NCI-H524 (cell line): ENCODE measurements around the gene SLC2A3.
A peak's percentile ranks its signal among the peaks of the same experiment; 100 is the strongest.
"Not testable (repeated sequence)": the region's sequence is repeated elsewhere in the genome, so short reads cannot be mapped to it uniquely, and the experiment has no call there.

Experiments used
- DNase-seq, 2 experiments: peaks; one replicate each; lab custom pipeline; 2025; lab: John Stamatoyannopoulos, UW

The SLC2A3 gene

DNA sequence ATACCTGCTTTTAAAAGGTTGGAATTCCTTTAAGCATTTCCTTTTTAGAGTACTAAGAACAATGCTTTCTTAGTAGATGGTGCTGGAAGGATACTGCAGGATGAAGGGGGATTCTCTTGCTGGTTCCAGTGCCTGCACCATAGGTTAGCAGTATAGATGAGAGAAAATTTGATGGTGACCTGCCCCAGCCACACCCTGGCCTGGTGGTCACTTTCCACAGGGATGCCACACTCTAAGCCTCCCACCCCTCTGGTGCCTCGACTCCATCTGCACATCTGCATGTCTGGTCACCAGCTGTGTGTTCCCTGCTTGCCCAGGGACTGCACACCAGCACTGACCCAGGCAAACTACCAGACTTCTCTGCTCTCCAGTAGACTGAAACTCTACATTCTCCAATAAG is 19.1 kb downstream of the SLC2A3 start:
- DNase-seq = no peak

DNA sequence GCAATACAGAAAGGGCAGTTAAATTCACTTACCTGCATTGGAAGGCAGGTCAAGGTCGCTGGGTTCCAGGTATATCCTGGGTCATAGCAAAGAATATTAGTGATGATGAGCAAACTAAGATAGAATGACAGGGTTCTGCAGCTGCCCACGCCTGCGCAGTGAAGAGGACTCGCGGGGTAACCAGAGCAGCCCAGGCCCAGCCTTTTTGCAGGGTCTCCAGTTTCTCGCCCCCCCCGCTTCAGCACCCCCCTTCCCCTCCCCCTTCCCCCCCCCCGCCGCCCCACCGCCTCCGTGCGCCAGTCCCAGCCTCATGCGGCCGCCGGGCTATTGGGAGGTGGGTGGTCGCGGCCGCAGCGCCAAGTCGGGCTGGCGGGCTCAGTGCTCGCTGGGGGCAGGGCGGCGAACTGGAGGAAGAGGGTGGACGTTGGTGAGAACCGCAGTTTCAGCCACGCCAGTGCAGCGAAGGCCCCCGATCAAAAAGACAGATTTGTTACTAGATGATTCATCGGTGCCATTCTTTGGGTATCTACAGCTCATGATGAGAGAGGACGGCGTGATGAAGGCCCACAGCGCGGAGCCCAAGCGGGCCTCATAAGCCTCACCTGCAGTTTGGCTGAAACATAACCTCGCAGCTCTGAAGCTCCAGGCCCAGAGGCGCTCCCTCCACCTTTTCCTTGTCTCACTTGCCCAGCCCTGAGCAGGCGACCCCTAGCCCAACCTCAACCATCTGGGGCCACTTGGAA is 20.2 kb downstream of the SLC2A3 start:
- DNase-seq = peak; percentile 2 to 35

DNA sequence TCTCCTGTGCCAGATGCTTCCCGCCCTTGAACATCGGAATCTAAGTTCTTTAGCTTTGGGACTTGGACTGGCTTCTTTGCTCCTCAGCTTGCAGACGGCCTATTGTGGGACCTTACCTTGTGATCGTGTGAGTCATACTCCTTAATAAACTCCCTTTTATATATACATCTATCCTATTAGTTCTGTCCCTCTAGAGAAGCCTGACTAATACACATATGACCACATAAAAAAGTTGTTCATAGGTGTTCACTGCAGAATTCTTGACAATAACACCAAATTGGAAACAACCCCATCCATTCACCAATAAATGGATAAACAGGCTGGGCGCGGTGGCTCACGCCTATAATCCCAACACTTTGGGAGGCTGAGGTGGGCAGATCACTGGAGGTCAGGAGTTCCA is 25.9 kb downstream of the SLC2A3 start:
- not testable (repeated sequence) for DNase-seq

DNA sequence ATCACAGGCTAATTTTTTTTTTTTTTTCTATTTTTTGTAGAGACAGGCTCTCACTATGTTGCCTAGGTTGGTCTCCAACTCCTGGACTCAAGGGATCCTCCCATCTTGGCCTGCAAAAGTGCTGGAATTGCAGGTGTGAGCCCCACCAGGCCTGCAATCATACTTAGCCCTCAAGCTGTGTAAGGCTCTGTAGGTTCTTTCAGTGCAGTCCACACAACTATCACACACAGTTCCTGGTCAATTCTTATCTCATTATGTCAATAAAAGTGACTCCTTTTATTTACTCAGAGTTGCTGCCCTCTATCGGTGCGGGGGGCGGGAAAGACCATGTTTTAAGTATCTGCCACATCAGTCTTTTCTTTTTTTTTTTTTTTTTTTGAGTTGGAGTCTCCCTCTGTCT is 29.0 kb downstream of the SLC2A3 start:
- DNase-seq = peak in 1 of 2 experiments; percentile 1

DNA sequence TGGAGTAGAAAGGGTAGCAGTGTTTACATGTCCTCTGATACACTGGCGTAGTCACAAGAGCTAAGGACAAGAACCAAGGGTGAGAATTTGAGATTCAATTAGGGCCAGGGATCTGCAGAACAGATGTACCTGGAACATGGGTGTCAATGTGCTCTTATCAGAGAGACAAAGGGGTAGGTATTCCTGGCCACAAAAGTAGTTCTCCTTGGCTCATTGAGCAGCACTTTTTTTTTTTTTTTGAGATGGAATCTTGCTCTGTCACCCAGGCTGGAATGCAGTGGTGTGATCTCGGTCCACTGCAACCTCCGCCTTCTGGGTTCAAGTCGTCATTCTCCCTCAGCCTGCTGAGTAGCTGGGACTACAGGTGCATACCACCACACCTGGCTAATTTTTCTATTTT is 29.7 kb downstream of the SLC2A3 start:
- not testable (repeated sequence) for DNase-seq

DNA sequence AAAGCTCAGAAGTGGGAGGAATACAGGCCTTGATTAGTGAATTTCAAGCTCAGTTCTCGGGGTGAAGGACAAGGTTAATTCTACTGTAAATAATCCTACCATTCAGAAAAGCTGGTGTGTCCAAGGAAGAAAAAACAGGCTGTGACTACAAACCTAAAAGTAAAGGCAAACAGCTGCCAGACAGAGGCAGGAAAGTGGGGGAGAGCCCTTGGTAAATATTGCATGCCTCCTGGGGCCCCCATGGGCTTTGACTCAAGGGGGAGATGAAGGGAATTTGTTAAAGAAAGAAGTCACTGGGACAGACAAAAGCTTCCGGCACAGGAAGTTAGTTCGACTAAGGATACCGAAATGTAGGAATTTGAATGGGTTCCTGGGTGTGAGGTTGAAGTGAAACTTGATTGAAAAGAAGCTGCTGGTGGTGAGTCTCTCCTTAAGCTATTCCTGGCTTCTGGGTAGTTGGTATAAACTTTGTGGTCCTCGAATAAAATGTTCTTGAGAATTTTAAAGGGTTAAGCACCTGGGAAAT is 30.3 kb downstream of the SLC2A3 start:
- not testable (repeated sequence) for DNase-seq

DNA sequence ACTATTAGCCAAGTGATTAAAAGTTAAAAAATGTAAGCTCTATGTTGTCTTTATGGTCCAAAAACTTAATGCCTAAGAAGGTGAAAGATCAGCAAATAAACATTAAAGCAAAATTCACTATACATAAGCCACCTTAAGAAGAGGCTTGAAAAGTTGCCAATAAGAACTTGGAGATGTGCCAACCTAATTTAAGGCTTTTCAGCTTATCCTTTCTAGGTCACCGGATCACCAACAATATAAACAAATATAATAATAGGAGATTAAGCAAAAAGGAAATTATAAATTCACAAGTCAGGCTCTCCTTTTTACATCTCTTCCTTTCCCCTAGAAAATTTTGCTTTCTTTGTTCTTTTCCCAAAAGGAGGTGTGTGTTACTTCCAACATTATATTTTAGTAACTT is 30.9 kb downstream of the SLC2A3 start:
- DNase-seq = peak; percentile 63 to 85

DNA sequence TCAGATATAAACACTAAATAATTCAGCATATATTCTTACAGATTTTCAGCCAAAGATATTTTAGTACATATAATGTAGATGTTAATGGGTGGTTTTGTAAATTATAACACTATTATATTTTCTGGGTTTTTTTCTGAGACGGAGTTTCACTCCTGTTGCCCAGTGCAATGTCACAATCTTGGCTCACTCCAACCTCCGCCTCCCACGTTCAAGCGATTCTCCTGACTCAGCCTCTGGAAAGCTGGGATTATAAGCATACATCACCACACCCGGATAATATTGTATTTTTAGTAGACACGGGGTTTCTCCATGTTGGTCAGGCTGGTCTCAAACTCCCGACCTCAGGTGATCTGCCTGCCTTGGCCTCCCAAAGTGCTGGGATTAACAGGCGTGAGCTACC is 33.6 kb downstream of the SLC2A3 start:
- not testable (repeated sequence) for DNase-seq

DNA sequence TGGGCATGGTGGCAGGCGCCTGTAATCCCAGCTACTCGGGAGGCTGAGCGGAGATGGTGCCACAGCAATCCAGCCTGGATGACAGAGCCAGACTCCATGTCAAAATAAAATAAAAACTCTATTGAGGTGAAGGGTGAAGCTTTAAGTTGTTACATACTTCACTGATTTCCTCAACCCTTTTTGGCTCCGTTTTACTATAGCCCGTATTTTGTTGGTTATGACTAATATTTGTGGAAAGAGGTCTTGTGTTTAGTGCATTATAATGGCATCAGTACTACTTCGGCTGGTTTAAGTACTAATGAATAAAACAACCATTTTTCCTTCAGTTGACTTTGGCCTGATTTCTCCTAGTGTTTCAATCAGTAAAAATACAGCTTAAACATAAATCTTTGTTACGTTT is 36.2 kb downstream of the SLC2A3 start:
- DNase-seq = no peak

DNA sequence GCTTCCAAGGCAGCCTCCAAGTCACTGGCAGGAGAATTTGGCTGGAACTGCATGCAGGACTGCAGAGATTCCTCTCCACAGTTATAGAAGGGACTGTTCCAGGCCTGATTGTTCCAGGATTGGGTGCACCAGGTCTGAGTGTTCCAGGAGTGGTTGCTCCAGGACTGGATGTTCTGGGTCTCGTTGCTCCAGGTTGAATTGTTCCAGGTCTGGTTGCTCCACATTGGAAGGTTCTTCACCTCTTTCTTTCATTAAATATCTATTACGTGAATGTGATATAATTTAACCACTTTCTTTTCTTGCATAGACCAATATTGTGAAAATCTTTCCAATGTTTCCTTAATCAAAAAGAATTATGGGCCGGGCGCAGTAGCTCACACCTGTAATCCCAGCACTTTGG is 39.3 kb downstream of the SLC2A3 start:
- DNase-seq = not testable (repeated sequence)

DNA sequence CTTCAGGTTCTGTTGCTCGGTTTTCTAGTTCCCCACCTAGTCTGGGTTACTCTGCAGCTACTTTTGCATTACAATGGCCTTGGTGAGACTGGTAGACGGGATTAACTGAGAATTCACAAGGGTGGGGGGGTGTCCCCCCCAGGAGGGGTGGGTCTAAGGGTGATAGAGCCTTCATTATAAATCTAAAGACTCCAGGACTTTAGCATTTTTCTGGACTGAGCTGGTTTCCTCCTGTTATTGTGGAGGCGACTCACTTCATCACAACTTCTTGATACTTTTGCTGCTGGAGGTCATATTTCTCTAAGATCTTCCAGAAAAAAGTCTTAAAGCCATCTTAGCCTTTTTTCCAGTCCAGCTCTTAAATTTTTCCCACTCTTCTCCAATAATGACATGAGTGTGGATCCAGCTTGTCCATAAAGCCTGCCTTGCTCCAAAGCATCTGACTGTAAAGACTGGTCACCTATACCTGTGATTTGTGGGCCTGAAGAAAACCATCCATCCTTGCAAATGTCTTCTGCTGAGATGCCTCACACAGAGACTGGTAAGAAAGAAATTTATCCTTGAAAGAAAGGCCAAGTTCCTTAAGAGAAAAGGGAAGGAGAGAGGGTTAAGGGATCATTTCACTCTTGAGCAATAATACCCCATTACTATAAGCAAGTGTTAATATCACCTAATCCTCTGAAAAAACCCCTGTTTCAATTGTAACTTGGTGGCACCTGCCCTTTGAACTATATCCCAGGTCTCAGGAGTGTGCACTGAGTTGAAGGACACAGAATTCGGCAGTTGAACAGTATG is 43.6 kb downstream of the SLC2A3 start:
- no peak for DNase-seq

DNA sequence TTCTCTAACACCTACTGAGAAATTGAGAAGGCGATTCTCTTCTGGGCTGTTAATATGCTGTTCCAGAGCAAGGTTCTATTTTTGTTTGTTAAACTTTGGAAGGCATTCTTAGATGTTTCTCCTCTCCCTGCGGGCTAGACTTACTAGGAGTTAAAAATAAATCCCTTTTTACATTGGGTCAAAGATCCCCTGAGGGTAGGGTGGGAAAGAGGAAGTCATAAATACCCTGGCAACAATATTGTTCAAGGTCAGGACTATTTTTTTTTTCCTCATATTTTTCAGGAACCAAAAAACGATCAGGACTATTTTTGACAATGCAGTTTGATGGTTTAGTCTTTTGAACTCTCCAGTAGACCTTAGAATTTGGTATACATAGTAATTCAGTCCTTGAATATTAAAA is 51.3 kb downstream of the SLC2A3 start:
- DNase-seq = no peak

DNA sequence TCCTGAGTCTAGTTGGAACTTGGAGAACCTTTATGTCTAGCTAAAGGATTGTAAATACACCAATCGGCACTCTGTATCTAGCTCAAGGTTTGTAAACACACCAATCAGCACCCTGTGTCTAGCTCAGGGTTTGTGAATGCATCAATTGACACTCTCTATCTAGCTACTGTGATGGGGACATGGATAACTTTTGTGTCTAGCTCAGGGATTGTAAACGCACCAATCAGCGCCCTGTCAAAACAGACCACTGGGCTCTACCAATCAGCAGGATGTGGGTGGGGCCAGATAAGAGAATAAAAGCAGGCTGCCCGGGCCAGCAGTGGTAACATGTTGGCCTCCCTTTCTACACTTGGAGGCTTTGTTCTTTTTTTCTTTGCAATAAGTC is 54.3 kb downstream of the SLC2A3 start:
- DNase-seq = not testable (repeated sequence)

DNA sequence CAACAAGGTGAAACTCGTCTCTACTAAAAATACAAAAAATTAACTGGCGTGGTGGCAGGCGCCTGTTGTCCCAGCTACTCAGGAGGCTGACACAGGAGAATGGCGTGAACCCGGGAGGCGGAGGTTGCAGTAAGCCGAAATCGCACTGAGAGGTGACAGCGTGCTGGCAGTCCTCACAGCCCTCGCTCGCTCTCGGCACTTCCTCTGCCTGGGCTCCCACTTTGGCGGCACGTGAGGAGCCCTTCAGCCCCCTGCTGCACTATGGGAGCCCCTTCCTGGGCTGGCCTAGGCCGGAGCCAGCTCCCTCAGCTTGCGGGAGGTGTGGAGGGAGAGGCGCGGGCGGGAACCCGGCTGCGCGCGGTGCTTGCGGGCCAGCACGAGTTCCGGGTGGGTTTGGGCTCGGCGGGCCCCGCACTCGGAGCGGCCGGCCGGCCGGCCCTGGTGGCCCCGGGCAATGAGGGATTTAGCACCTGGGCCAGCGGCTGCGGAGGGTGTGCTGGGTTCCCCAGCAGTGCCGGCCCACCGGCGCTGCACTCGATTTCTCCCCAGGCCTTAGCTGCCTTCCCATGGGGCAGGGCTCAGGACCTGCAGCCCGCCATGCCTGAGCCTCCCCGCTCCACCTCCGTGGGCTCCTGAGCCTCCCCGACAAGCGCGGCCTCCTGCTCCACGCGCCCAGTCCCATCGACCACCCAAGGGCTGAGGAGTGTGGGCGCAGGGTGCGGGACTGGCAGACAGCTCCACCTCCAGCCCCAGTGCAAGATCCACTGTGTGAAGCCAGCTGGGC is 54.8 kb downstream of the SLC2A3 start:
- DNase-seq = not testable (repeated sequence)

DNA sequence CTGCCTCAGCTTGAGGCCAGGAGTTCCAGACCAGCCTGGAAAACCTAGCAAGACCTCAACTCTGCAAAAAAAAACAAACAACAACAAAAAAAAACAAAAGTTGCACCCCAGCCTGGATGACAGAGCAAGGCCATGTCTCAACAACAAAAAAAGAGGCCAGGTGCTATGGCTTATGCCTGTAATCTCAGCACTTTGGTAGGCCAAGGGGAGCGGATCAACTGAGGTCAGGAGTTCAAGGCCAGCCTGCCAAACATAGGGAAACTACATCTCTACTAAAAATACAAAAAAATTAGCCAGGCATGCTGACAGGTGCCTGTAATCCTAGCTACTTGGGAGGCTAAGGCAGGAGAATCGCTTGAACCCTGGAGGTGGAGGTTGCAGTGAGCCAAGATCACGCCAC is 56.7 kb downstream of the SLC2A3 start:
- DNase-seq = no peak

DNA sequence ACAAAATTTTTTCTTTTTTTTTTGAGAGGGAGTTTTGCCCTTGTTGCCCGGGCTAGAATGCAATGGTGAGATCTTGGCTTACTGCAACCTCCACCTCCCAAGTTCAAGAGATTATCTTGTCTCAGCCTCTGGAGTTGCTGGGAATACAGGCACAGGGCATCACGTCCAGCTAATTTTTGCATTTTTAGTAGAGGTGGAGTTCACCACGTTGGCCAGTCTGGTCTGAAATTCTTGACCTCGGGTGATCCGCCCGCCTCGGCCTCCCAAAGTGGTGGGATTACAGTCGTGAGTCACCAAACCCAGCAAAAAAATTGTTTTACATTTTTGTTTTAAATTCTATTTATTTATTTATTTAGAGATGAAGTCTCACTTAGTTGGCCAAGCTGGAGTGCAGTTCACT is 58.6 kb downstream of the SLC2A3 start:
- DNase-seq = no peak

DNA sequence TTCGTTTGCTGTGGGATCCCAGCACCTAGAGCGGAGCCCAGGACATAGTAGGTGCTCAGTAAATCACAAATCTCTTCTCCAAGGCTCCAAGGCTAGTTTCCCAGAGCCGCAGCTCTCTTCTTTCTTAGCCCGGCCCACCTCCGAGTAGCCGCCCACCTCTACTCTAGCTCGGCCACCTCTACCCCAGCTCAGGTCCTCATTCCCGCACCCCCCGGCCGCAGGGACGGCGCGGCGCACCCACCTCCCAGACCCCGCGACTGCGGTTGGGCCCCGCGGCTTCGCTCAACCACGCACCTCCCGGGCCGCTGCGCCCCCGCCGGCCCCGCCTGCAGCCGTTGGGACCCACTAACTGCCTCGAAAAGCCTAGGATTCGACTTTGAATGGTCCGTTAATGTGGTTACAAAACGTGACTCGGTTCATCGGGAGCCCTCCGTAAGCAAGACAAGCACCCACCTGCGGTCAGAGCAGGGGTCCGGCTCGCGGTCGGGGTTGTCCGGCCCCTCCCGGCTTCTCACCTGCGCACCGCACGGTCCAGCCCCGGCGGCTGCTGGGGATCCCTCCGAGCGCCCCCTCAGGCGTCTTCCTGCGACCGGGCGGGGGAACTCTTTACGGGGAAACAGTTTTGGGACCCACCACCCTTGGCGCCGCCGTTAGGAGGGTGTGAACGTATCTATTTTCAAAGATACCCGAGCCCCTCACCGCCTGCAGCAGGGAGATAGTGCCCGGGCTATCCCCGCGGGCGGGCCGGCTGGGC is 63.2 kb downstream of the SLC2A3 start, which contains the start of gene SLC2A14:
Gene SLC2A14, minus strand, starts transcription at position 350 of the 754 bp plus-strand sequence. CDS start 3,035 bp downstream, outside the sequence.
- DNase-seq = peak in 1 of 2 experiments; percentile 1

DNA sequence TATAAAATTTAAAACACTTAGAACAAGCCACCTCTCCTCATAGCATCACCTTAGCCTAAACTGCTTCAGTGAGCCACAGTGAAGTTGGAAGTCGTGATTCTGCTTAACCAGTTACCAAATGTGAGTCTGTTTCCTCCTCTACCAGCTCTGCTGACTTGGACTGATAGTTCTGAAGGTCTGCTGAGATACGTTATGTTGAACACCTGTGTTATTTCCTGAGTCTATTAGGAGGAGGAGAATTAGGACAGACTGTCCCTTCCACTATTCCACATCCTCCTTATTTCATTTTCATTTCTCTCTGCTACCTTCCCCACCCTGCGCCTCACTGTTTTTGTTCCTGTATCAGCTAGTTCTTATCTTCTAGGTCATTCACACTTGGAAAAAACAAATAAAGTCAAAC is 65.7 kb downstream of the SLC2A3 start:
- no peak for DNase-seq
